ENCODE measurements around the gene PDE6B.
A peak's percentile ranks its signal among the peaks of the same experiment; 100 is the strongest.
"Not testable (repeated sequence)": the region's sequence is repeated elsewhere in the genome, so short reads cannot be mapped to it uniquely, and the experiment has no call there.

The PDE6B gene

GRCh38 chr4:624705-625590 is at the start of gene PDE6B:
TSS of gene PDE6B (plus strand) at chr4:625573. CDS start at chr4:625627, 54 bp downstream.
- DNase-seq (ENCODE audit: low read depth): no peak

- DNase-seq (ENCODE audit: low read depth): no peak
These were observed 49.0 kb upstream of the PDE6B start, which contains the start of gene TMEM271 for GRCh38 chr4:576245-576821. TSS of gene TMEM271 (minus strand) at chr4:576295. CDS start at chr4:576062, 233 bp downstream.

DNA sequence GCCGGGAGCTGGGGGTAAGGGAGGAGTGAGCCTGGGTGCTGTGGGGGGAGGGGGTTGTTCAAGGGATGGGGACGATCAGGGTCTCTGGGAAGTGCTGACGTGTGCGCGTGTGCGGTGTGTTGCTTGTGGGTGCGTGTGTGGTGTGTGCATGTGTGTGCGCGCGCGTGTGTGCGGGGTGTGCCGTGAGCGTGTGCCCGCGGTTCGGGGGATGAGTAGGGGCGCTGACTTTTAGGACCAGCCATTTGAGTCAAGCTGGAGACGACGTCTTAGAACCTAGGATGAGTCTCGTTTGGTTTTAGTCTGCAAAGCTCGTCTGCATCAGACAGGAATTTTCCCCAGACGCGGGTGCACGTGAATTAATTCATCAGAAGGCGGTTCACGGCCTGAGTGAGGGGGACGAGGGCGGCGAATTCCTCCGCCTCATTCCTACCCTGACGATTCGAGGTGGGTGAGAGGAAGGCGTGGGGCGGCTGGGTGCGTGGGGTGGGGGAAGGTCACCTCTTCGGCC is 48.3 kb upstream of the PDE6B start:
- DNase-seq (ENCODE audit: low read depth): peak; percentile 17

- peak; percentile 29 for DNase-seq (ENCODE audit: low read depth)
These were observed 47.6 kb upstream of the PDE6B start for GRCh38 chr4:577499-578450.

DNA sequence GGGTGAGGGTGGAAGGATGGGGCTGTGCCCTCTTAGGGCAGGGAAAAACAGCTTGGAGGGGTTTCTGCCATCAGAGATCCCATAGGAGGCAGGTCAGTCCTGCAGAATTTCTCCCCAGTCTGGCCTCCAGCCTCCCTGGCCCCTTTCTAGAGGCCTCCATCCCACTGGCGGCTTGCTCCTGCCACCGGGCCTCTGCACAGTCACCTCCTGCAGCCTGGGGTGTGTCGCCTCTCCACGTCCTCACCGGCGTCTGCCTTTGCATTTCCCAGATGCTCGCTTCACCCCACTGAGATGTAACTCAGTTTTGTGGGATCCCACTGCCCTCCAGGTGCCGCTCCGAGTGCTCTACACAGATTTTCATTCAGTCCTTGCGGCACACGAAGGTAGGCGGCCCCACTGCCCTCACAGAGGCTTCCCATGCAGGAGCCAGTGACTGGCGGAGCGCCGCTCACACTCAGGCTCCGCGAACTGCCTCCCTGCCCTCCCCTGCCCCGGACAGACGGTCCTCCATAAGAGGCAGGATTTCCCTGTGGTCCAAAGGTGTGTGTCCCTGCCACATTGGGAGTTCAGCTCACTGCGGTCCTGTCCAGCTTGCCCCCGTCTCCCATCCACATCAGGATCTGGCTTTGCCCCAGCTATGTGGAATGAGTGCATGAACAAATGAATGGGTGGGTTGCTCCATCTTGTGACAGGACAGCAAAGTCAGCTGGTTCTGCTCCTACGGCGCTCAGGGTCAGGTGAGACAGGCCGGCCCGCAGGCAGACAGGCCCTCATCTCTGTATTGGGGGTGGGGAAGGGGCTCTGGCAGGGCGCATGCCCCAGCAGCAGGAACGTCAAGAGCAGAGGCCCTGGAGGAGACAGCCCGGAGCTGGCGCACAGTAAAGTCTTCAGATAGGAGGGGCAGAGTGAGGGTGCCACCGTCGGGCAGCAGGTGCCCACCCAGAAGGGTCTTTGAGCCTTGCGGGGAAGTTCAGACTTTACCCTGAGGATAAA is 46.6 kb upstream of the PDE6B start:
- no peak for DNase-seq (ENCODE audit: low read depth)

DNA sequence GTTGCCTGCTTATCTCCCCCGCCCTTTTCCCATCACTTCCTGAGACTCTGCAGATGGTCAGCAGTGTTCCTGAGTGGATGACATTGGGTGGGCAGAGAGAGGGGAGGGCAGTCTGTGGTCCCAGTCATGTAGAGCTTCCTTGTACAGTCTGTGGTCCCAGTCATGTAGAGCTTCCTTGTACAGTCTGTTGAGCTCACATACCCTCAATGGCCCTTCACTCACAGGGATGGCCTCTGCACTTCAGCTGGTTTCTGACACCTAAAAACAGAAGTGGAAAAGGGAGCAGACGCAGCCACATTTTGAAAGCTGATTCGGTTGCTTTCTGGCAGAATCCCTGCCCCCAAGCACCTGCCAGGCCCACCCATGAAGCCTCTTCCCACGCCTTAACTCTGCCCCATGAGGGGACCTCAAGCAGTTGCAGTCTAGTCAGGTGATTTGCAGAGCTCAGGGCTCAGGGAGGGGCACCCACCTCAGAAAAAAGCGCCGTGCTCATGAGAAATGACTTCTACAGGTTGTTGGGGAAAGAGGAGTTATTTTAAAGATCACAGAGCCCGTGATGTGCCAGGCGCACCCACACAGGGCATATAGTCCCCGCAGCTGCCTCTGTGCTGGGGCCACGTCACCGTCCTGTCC is 45.7 kb upstream of the PDE6B start:
- no peak for DNase-seq (ENCODE audit: low read depth)

GRCh38 chr4:581181-581580 is 44.2 kb upstream of the PDE6B start:
- no peak for DNase-seq (ENCODE audit: low read depth)

GRCh38 chr4:581753-582361 is 43.5 kb upstream of the PDE6B start:
- DNase-seq (ENCODE audit: low read depth): no peak

GRCh38 chr4:583820-584219 is 41.6 kb upstream of the PDE6B start:
- no peak for DNase-seq (ENCODE audit: low read depth)

DNA sequence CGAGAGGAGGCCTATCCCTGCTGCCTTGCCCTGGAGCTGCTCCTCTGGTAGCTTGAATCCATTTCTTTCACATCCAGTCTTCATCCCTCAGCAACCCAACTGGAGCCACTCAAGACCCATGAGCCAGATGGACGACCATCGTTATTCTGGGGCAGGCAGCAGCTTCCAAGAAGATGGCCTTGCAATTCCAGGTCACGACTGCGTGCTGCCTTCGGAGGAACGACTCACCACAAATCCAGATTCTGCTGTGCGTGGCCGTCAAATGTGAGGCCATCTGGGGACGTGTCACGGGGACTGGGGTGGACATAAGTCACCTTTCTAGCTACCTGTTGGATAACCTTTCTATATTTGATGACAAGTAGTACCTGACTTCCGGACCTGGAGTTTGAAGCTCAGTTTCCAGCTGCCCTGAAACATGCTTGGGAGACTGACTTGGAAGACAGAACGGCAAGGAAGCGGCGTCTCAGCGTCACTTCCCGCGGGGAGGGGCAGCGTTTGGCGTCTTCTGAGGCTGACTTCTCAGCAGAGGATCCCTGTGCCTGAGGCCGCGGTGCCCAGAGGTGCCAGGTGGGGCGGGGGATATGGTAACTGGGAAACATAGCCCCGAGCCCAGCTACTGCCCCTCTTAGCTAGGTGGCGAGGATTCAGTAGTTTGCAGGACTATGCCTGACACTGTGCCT is 37.6 kb upstream of the PDE6B start:
- DNase-seq (ENCODE audit: low read depth): no peak

DNA sequence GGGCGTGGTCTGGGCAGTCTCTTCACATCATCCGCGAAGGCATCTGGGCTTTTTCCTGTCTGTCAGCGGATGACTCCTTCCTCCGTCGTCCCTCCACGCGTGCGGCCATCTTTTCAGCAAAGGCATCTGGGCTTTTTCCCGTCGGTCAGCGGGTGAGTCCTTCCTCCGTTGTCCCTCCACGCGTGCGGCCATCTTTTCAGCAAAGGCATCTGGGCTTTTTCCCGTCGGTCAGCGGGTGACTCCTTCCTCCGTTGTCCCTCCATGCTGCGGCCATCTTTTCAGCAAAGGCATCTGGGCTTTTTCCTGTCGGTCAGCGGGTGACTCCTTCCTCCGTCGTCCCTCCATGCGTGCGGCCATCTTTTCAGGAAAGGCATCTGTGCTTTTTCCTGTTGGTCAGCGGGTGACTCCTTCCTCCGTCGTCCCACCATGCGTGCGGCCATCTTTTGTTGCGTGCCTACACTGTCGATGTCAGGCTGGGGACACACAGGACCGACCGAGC is 37.0 kb upstream of the PDE6B start:
- no peak for DNase-seq (ENCODE audit: low read depth)

- DNase-seq (ENCODE audit: low read depth): no peak
These were observed 36.0 kb upstream of the PDE6B start for GRCh38 chr4:589219-589963.

DNA sequence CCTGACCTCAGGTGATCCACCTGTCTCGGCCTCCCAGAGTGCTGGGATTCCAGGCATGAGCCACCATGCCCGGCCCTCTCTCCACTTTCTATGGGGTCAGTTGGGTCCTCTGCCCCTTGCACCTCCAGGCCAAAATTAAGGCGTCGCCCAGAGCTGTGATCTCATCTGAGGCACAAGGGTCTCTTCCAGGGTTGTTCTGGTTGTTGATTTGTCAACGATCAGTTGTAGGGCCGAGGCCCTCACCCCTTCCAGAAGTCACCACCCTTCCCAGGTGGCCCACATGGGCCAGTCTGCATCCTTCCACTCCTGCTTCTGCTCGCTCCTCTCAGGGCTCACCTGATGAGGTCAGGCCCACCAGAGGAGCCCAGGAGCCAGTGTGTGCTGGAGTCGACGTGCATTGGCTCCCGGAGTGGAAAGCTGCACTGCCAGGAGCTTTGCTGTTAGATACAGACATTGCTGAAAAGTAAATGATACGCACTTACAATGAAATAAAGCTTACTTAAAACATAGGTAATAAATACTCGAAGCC is 35.0 kb upstream of the PDE6B start:
- no peak for DNase-seq (ENCODE audit: low read depth)

DNA sequence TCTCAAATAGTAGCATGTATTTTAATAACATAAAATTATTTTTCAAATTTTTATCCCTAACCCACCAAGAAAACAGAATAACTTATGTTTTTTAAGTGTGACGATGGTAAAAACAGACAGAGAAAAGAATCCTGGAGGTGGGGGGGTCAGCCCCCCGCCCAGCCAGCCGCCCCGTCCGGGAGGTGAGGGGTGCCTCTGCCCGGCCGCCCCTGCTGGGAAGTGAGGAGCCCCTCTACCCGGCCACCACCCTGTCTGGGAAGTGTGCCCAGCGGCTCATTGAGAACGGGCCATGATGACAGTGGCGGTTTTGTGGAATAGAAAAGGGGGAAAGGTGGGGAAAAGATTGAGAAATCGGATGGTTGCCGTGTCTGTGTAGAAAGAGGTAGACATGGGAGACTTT is 33.2 kb upstream of the PDE6B start:
- DNase-seq (ENCODE audit: low read depth): not testable (repeated sequence)

DNA sequence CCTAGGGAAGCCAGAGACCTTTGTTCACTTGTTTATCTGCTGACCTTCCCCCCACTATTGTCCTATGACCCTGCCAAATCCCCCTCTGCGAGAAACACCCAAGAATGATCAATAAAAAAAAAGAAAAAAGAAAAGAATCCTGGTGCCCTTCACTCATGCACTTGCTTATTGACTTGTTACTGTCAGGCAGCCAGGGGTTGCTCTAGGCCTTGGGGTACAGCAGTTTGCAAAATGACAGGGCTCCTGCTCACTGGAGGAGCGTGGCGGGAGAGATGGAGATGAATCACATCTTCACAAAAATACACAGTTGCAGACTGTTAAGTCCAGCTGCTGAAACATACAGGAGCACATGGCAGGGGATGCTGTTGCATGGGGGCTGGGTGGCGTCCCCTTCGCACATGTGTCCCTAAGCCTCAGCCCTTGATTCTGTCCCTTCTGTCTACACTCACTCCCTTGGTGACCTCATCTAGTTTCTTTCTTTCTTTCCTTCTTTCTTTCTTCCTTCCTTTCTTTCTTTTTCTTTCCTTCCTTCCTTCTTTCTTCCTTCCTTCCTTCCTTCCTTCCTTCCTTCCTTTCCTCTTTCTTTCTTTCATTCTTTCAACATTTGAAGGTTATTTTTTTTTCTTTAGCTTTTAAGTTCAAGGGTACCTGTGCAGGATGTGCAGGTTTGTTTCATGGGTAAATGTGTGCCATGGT is 32.4 kb upstream of the PDE6B start:
- DNase-seq (ENCODE audit: low read depth): no peak

DNA sequence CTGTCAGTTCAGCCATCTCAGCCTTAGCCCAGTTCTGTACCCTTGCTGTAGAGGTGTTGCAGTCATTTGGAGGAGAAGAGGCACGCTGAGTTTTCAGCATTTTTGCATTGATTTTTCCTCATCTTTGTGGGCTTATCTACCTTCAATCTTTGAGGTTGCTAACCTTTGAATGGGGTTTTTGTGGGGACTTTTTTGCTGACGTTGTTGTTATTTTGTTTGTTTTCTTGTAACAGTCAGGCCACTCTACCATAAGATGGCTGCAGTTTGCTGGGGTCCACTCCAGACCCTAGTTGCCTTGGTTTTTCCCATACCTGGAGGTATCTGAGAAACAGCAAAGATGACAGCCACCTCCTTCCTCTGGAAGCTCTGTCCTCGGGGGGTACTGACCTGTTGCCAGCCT is 26.4 kb upstream of the PDE6B start:
- DNase-seq (ENCODE audit: low read depth): no peak

GRCh38 chr4:600166-600565 is 25.2 kb upstream of the PDE6B start:
- no peak for DNase-seq (ENCODE audit: low read depth)

All from ELR (cell line).